ENCODE data around the gene ECM2.

The ECM2 gene

GRCh38 chr9:92518199-92518598 is 17.6 kb downstream of the ECM2 start:
- no peak for ATAC-seq (replicated peaks)
- H3K36me3 Mint-ChIP-seq: peaks cover 0 to 13% of the 10 kb centered on the region in 2 donors
- no peaks in the 10 kb centered on the region for H3K27me3 Mint-ChIP-seq
- no peak for DNase-seq
- H3K9me3 Mint-ChIP-seq: no peaks in the 10 kb centered on the region
- peaks cover 0 to 4% of the 10 kb centered on the region in 2 donors for H3K4me1 Mint-ChIP-seq
- no peak overlapping the region for H3K4me3 Mint-ChIP-seq
- H3K27ac Mint-ChIP-seq: no peak overlapping the region

- no peak overlapping the region for H3K27ac Mint-ChIP-seq
- no peak for ATAC-seq (replicated peaks)
Measured at GRCh38 chr9:92517046-92517445, 18.7 kb downstream of the ECM2 start.

GRCh38 chr9:92516521-92516920 is 19.3 kb downstream of the ECM2 start:
- H3K27me3 Mint-ChIP-seq: no peaks in the 10 kb centered on the region
- H3K4me1 Mint-ChIP-seq: peaks cover 3 to 21% of the 10 kb centered on the region in 2 donors
- H3K36me3 Mint-ChIP-seq: peaks cover 0 to 10% of the 10 kb centered on the region in 2 donors
- DNase-seq (no peak), ATAC-seq (replicated peaks) (no peak)
- no peak overlapping the region for H3K4me3 Mint-ChIP-seq
- H3K27ac Mint-ChIP-seq: no peak overlapping the region
- no peaks in the 10 kb centered on the region for H3K9me3 Mint-ChIP-seq

More at GRCh38 chr9:92517046-92517445, 18.7 kb downstream of the ECM2 start:
- no peaks in the 10 kb centered on the region for H3K27me3 Mint-ChIP-seq
- no peak for DNase-seq
- H3K4me1 Mint-ChIP-seq: peaks cover 3 to 16% of the 10 kb centered on the region in 2 donors
- no peak overlapping the region for H3K4me3 Mint-ChIP-seq
- peaks cover 0 to 10% of the 10 kb centered on the region in 2 donors for H3K36me3 Mint-ChIP-seq
- H3K9me3 Mint-ChIP-seq: no peaks in the 10 kb centered on the region

GRCh38 chr9:92514635-92515034 is 21.2 kb downstream of the ECM2 start:
- H3K4me1 Mint-ChIP-seq: peaks cover 7 to 35% of the 10 kb centered on the region in 2 donors
- no peak for DNase-seq
- no peaks in the 10 kb centered on the region for H3K9me3 Mint-ChIP-seq
- ATAC-seq (replicated peaks): no peak
- no peak overlapping the region for H3K27ac Mint-ChIP-seq
- H3K4me3 Mint-ChIP-seq: no peak overlapping the region
- H3K36me3 Mint-ChIP-seq: peaks cover 1 to 7% of the 10 kb centered on the region in 2 donors
- no peaks in the 10 kb centered on the region for H3K27me3 Mint-ChIP-seq

- Mint-ChIP-seq H3K4me1 (peaks cover 7 to 35% of the 10 kb centered on the region in 2 donors), H3K27ac (no peak overlapping the region), H3K36me3 (peaks cover 1 to 4% of the 10 kb centered on the region in 2 donors), H3K27me3 (no peaks in the 10 kb centered on the region), H3K9me3 (no peaks in the 10 kb centered on the region), H3K4me3 (no peak overlapping the region)
- no peak for DNase-seq
- no peak for ATAC-seq (replicated peaks)
Measured at GRCh38 chr9:92513349-92513748, 22.4 kb downstream of the ECM2 start.

GRCh38 chr9:92512622-92513021 is 23.2 kb downstream of the ECM2 start:
- H3K27ac Mint-ChIP-seq: no peak overlapping the region
- peaks cover 8 to 35% of the 10 kb centered on the region in 2 donors for H3K4me1 Mint-ChIP-seq
- no peaks in the 10 kb centered on the region for H3K27me3 Mint-ChIP-seq
- H3K4me3 Mint-ChIP-seq: peak overlapping the region in 1 of 2 donors; percentile 9
- ATAC-seq (replicated peaks): peak; percentile 74 to 82
- no peaks in the 10 kb centered on the region for H3K9me3 Mint-ChIP-seq
- no peak for DNase-seq
- peaks cover 1 to 4% of the 10 kb centered on the region in 2 donors for H3K36me3 Mint-ChIP-seq

GRCh38 chr9:92510747-92511146 is 25.0 kb downstream of the ECM2 start:
- DNase-seq (no peak), ATAC-seq (replicated peaks) (peak; percentile 69 to 82)
- Mint-ChIP-seq H3K27ac (no peak overlapping the region), H3K9me3 (no peaks in the 10 kb centered on the region), H3K27me3 (no peaks in the 10 kb centered on the region), H3K4me3 (no peak overlapping the region), H3K4me1 (peaks cover 8 to 35% of the 10 kb centered on the region in 2 donors), H3K36me3 (peaks cover 1 to 6% of the 10 kb centered on the region in 2 donors)

- Mint-ChIP-seq H3K9me3 (no peaks in the 10 kb centered on the region), H3K36me3 (peaks cover 1 to 7% of the 10 kb centered on the region in 2 donors), H3K27me3 (no peaks in the 10 kb centered on the region), H3K4me3 (no peak overlapping the region), H3K27ac (no peak overlapping the region), H3K4me1 (peaks cover 8 to 41% of the 10 kb centered on the region in 2 donors)
- no peak for DNase-seq
- no peak for ATAC-seq (replicated peaks)
Measured at GRCh38 chr9:92509050-92509449, 26.7 kb downstream of the ECM2 start.

- Mint-ChIP-seq H3K27ac (no peak overlapping the region), H3K9me3 (no peaks in the 10 kb centered on the region), H3K4me1 (peaks cover 8 to 36% of the 10 kb centered on the region in 2 donors), H3K36me3 (peaks cover 1 to 7% of the 10 kb centered on the region in 2 donors), H3K4me3 (no peak overlapping the region), H3K27me3 (no peaks in the 10 kb centered on the region)
- DNase-seq: no peak
- ATAC-seq (replicated peaks): no peak
Measured at GRCh38 chr9:92508018-92508820, 27.6 kb downstream of the ECM2 start.

GRCh38 chr9:92507496-92507895 is 28.3 kb downstream of the ECM2 start:
- Mint-ChIP-seq H3K9me3 (no peaks in the 10 kb centered on the region), H3K36me3 (peaks cover 1 to 7% of the 10 kb centered on the region in 2 donors), H3K27me3 (no peaks in the 10 kb centered on the region), H3K4me1 (peaks cover 5 to 29% of the 10 kb centered on the region in 2 donors), H3K27ac (no peak overlapping the region), H3K4me3 (no peak overlapping the region)
- no peak for ATAC-seq (replicated peaks)
- DNase-seq: no peak

- ATAC-seq (replicated peaks) (no peak), DNase-seq (no peak)
- no peak overlapping the region for H3K4me3 Mint-ChIP-seq
- no peaks in the 10 kb centered on the region for H3K27me3 Mint-ChIP-seq
- peaks cover 1 to 7% of the 10 kb centered on the region in 2 donors for H3K36me3 Mint-ChIP-seq
- H3K4me1 Mint-ChIP-seq: peaks cover 5 to 24% of the 10 kb centered on the region in 2 donors
- no peak overlapping the region for H3K27ac Mint-ChIP-seq
- H3K9me3 Mint-ChIP-seq: no peaks in the 10 kb centered on the region
Measured at GRCh38 chr9:92507005-92507404, 28.8 kb downstream of the ECM2 start.

GRCh38 chr9:92506184-92506857 is 29.5 kb downstream of the ECM2 start:
- Mint-ChIP-seq H3K4me3 (no peak overlapping the region), H3K4me1 (peaks cover 3 to 17% of the 10 kb centered on the region in 2 donors), H3K36me3 (peaks cover under 1 to 5% of the 10 kb centered on the region in 2 donors), H3K27ac (no peak overlapping the region), H3K9me3 (no peaks in the 10 kb centered on the region), H3K27me3 (no peaks in the 10 kb centered on the region)
- DNase-seq (no peak), ATAC-seq (replicated peaks) (no peak)

- H3K36me3 Mint-ChIP-seq: peaks cover 0 to 4% of the 10 kb centered on the region in 2 donors
- no peak for ATAC-seq (replicated peaks)
- no peak for DNase-seq
- no peaks in the 10 kb centered on the region for H3K27me3 Mint-ChIP-seq
- H3K27ac Mint-ChIP-seq: peak overlapping the region; percentile 37
- peaks cover 1 to 6% of the 10 kb centered on the region in 2 donors for H3K4me1 Mint-ChIP-seq
- H3K9me3 Mint-ChIP-seq: no peaks in the 10 kb centered on the region
- H3K4me3 Mint-ChIP-seq: no peak overlapping the region
Measured at GRCh38 chr9:92504881-92505280, 30.9 kb downstream of the ECM2 start.

- DNase-seq: no peak
- peaks cover 1 to 6% of the 10 kb centered on the region in 2 donors for H3K4me1 Mint-ChIP-seq
- ATAC-seq (replicated peaks): no peak
- H3K4me3 Mint-ChIP-seq: no peak overlapping the region
- H3K27ac Mint-ChIP-seq: no peak overlapping the region
- no peaks in the 10 kb centered on the region for H3K27me3 Mint-ChIP-seq
- H3K36me3 Mint-ChIP-seq: peaks cover 0 to 4% of the 10 kb centered on the region in 2 donors
- no peaks in the 10 kb centered on the region for H3K9me3 Mint-ChIP-seq
Measured at GRCh38 chr9:92503156-92503555, 32.6 kb downstream of the ECM2 start.

Measured in stimulated activated naive B cell treated with anti-CD40 and anti-IgM and Interleukin-4, amounts not matched to agents 10 μg/mL and 1 μg/mL and 100 μg/mL, for 72 hours (primary cell).